ENCODE measurements around the gene NFKBIL1.
"Not testable (repeated sequence)": the region's sequence is repeated elsewhere in the genome, so short reads cannot be mapped to it uniquely, and the experiment has no call there.

The NFKBIL1 gene

DNA sequence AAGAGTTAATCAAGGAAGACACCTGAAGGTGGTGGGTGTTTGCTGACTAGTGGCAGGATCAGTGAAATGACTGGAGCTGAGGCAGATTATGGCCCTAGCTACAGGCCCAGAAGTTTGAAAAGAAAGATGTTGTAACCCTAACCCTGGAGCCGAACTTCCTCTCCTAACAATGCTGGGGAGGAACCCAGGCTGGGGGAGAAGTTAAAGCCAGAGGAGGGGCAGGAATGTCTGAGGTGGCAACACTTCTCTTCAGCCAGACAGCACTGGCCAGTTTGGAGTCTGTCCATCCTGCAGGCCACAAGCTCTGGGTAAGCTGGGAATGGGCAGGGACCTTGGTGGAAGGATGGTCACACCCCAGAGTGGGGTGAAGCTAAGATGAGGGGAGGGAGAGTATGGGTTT, 38.6 kb downstream of the NFKBIL1 start, which contains the start of gene LST1:
Gene LST1 (plus strand): TSS at position 270 of the 400 bp plus-strand sequence. CDS start 1,023 bp downstream, outside the sequence.
- Mint-ChIP-seq H3K27me3 (no peaks in the 10 kb centered on the region), H3K9me3 (no peaks in the 10 kb centered on the region), H3K36me3 (ENCODE audit: insufficient read depth) (peaks cover 29% of the 10 kb centered on the region), H3K4me3 (peak within 1 kb of the TSS; percentile 72 to 77), H3K4me1 (ENCODE audit: low read depth in 2 of 2) (peaks cover 67 to 72% of the 10 kb centered on the region in 2 donors), H3K27ac (peak within 1 kb of the TSS; percentile 88 to 95)
- ATAC-seq (replicated peaks) = no peak
- DNase-seq = no peak

GRCh38 chr6:31586599-31587281, 39.3 kb downstream of the NFKBIL1 start:
- Mint-ChIP-seq H3K27me3 (no peaks in the 10 kb centered on the region), H3K4me1 (ENCODE audit: low read depth in 2 of 2) (peaks cover 62 to 65% of the 10 kb centered on the region in 2 donors), H3K36me3 (ENCODE audit: insufficient read depth) (peaks cover 21% of the 10 kb centered on the region), H3K4me3 (peak overlapping the region; percentile 72 to 77), H3K9me3 (no peaks in the 10 kb centered on the region), H3K27ac (peak overlapping the region; percentile 88 to 95)
- ATAC-seq (replicated peaks) (peak; percentile 76), DNase-seq (peak in 1 of 3 experiments; percentile 44)

DNA sequence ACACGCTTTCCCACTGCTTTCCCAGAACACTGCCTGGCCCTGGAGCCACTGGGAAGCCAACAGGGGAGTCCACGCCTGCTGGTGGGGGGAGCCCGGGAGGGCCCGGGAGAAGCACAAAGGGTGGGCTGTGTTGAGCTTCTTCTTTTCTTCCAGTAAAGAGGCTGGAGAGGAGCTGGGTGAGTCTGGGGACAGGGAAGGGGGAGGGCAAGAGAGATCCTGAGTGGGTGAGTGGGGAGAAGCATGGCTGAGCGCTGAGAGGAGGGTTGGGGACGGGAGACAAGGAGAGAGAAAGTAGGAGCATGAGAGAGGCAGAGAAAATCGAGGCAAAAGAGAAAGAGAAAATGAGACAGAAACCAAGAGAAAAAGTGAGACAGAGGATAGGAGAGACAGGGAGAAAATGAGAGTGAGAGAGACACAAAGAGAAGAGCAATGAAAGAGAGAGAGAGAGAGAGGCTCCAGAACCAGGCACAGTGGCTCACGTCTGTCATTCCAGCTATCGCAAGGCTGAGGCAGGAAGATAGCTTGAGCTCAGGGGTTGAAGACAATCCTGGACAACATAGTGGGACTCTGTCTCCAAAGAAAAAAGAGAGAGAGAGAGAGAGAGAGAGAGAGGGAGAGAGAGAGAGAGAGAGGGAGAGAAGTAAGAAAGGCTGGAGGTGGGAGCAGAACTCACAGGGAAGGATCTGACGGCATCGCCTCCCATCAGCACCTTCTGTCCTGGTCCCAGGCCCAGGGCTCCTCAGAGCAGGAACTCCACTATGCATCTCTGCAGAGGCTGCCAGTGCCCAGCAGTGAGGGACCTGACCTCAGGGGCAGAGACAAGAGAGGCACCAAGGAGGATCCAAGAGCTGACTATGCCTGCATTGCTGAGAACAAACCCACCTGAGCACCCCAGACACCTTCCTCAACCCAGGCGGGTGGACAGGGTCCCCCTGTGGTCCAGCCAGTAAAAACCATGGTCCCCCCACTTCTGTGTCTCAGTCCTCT, 40.7 kb downstream of the NFKBIL1 start:
- peaks cover 32% of the 10 kb centered on the region for H3K36me3 Mint-ChIP-seq (ENCODE audit: insufficient read depth)

GRCh38 chr6:31588871-31589650, 41.7 kb downstream of the NFKBIL1 start:
- Mint-ChIP-seq H3K27me3 (no peaks in the 10 kb centered on the region), H3K36me3 (ENCODE audit: insufficient read depth) (peaks cover 40% of the 10 kb centered on the region), H3K27ac (peak overlapping the region; percentile 83 to 95), H3K4me1 (ENCODE audit: low read depth in 2 of 2) (peaks cover 57 to 66% of the 10 kb centered on the region in 2 donors), H3K9me3 (no peaks in the 10 kb centered on the region), H3K4me3 (peak overlapping the region; percentile 42 to 77)
- ATAC-seq (replicated peaks) (no peak), DNase-seq (no peak)

More for the DNA sequence above, 40.7 kb downstream of the NFKBIL1 start:
- H3K4me1 Mint-ChIP-seq (ENCODE audit: low read depth in 2 of 2) = peaks cover 54 to 60% of the 10 kb centered on the region in 2 donors
- ATAC-seq (replicated peaks) = no peak
- H3K4me3 Mint-ChIP-seq = peak overlapping the region; percentile 72 to 77
- no peak for DNase-seq
- no peaks in the 10 kb centered on the region for H3K27me3 Mint-ChIP-seq
- no peaks in the 10 kb centered on the region for H3K9me3 Mint-ChIP-seq
- peak overlapping the region; percentile 88 to 95 for H3K27ac Mint-ChIP-seq

DNA sequence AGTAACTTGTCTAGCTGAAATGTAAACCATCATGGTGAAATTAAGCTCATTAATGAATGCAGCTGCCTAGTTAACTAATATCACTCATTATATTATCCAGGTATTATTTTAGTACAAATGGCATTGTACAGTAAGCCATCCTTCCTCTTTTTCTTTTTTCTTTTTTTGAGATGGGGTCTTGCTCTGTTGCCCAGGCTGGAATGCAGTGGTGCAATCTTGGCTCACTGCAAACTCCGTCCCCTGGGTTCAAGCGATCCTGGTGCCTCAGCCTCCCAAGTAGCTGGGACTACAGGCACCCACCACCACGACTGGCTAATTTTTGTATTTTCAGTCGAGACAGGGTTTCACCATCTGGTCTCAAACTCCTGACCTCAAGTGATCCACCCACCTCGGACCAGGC, 43.3 kb downstream of the NFKBIL1 start:
- H3K27me3 Mint-ChIP-seq; ATAC-seq (replicated peaks); H3K9me3 Mint-ChIP-seq; DNase-seq: not testable (repeated sequence)
- Mint-ChIP-seq H3K36me3 (ENCODE audit: insufficient read depth) (peaks cover 36% of the 10 kb centered on the region), H3K4me3 (peak overlapping the region in 1 of 2 donors; percentile 77), H3K4me1 (ENCODE audit: low read depth in 2 of 2) (peaks cover 49 to 65% of the 10 kb centered on the region in 2 donors), H3K27ac (peak overlapping the region in 1 of 2 donors; percentile 71)

GRCh38 chr6:31592396-31592771, 45.0 kb downstream of the NFKBIL1 start:
- H3K36me3 Mint-ChIP-seq (ENCODE audit: insufficient read depth) = peaks cover 31% of the 10 kb centered on the region
- DNase-seq (no peak), ATAC-seq (replicated peaks) (peak; percentile 19)
- H3K27me3 Mint-ChIP-seq = no peaks in the 10 kb centered on the region
- H3K27ac Mint-ChIP-seq = peak overlapping the region; percentile 71 to 91
- H3K4me1 Mint-ChIP-seq (ENCODE audit: low read depth in 2 of 2) = peaks cover 44 to 59% of the 10 kb centered on the region in 2 donors
- H3K9me3 Mint-ChIP-seq = no peaks in the 10 kb centered on the region
- H3K4me3 Mint-ChIP-seq = peak overlapping the region; percentile 77 to 78

- Mint-ChIP-seq H3K4me1 (ENCODE audit: low read depth in 2 of 2) (peaks cover 33 to 42% of the 10 kb centered on the region in 2 donors), H3K9me3 (no peaks in the 10 kb centered on the region), H3K27me3 (no peaks in the 10 kb centered on the region), H3K36me3 (ENCODE audit: insufficient read depth) (peaks cover 28% of the 10 kb centered on the region), H3K4me3 (peak overlapping the region in 1 of 2 donors; percentile 47), H3K27ac (peak overlapping the region in 1 of 2 donors; percentile 56)
- DNase-seq (peak; percentile 47 to 51 (median 49)), ATAC-seq (replicated peaks) (peak; percentile 60)
Measured at GRCh38 chr6:31597006-31597405, 49.6 kb downstream of the NFKBIL1 start.

DNA sequence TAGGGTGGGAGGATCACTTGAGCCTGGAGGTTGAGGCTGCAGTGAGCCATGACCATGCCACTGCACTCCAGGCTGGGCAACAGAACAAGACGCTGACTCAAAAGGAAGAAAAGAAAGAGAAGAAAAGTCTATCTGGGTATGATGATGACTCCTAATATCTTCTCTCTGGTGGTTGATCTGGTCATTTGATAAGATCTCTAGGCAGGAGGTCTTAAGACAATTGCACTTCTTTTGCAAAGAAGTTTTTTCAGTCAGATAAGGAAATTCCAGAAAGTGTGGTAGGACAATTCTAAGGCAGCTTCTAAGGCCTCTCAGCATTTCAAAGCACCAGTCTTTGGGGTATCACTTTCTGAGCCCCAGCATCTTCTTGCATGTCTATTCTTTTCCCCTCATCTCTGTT, 59.9 kb downstream of the NFKBIL1 start:
- H3K36me3 Mint-ChIP-seq (ENCODE audit: insufficient read depth) = peaks cover 4% of the 10 kb centered on the region
- no peaks in the 10 kb centered on the region for H3K9me3 Mint-ChIP-seq
- ATAC-seq (replicated peaks) (no peak), DNase-seq (no peak)
- H3K27me3 Mint-ChIP-seq = no peaks in the 10 kb centered on the region
- H3K4me3 Mint-ChIP-seq = no peak overlapping the region
- no peak overlapping the region for H3K27ac Mint-ChIP-seq
- H3K4me1 Mint-ChIP-seq (ENCODE audit: low read depth in 2 of 2) = no peaks in the 10 kb centered on the region

All from effector memory CD8-positive, alpha-beta T cell (primary cell).